T-cell (primary cell): ENCODE measurements around the gene ZCCHC13. TPM values are rescaled to one million over a fixed set of nuclear protein-coding genes. Genes with fewer than 3 reads are reported as not detected.
"Not testable (repeated sequence)": the region's sequence is repeated elsewhere in the genome, so short reads cannot be mapped to it uniquely, and the experiment has no call there.

Experiments used
- ATAC-seq, 4 experiments: fragments of 200-7000 bp in 3 of 4; fragments of 150-1000 bp in 1 of 4; cut with Tn5 transposase; replicated peaks in 1 of 4; 1 replicate in 3 of 4; 2 replicates in 1 of 4; pipeline ENCODE4 v1.10.0; 2021; ENCODE audit warnings: moderate library complexity in 3 of 4, mild to moderate bottlenecking in 2 of 4, moderate number of reproducible peaks in 1 of 4
- CTCF ChIA-PET, 2 donors: fragments of 300-600 bp; sonication (Branson Sonifier 250); formaldehyde crosslinking; loops; one replicate each; lab custom pipeline; 2022; ENCODE audit warnings: antibody characterized with exemption in 2 of 2; lab: Charles Lee
- POLR2A ChIA-PET, 2 donors: fragments of 300-600 bp; sonication (Branson Sonifier 250); formaldehyde crosslinking; loops; one replicate each; lab custom pipeline; 2022; ENCODE audit warnings: antibody characterized with exemption in 2 of 2; lab: Charles Lee
- DNase-seq, 35 experiments: peaks; one replicate each; pipeline versions ENCODE4 v3.0.0 to v3.0.0-alpha.2; 2013 to 2023
- H3K27ac ChIP-seq: one replicate; pipeline ENCODE4 v1.5.1; 2013; ENCODE audit warnings: low read length
- H3K27me3 ChIP-seq, 2 experiments: replicated peaks in 1 of 2; 1 replicate in 1 of 2; 2 replicates in 1 of 2; pipeline versions ENCODE4 v1.6.1 to v1.7.0; 2013; ENCODE audit warnings: low read length in 1 of 2, mixed read lengths in 1 of 2; ENCODE audit not compliant: control insufficient read depth in 2 of 2, insufficient read depth in 2 of 2; ENCODE audit errors: extremely low read depth in 1 of 2
- H3K36me3 ChIP-seq, 2 donors: 1 replicate in 1 of 2; 2 replicates in 1 of 2; pipeline versions ENCODE4 v1.6.1 to v1.7.0; 2013; ENCODE audit warnings: low read length in 1 of 2; ENCODE audit not compliant: control insufficient read depth in 2 of 2, insufficient read depth in 1 of 2; ENCODE audit errors: extremely low read depth in 1 of 2
- H3K4me1 ChIP-seq, 2 experiments: 1 replicate in 1 of 2; 2 replicates in 1 of 2; pipeline versions ENCODE4 v1.6.1 to v1.7.0; 2013; ENCODE audit warnings: low read length in 2 of 2, mixed read lengths in 1 of 2; ENCODE audit not compliant: insufficient read depth in 2 of 2, control insufficient read depth in 1 of 2; ENCODE audit errors: extremely low read depth in 1 of 2
- H3K4me3 ChIP-seq, 2 donors: 1 replicate in 1 of 2; 2 replicates in 1 of 2; pipeline versions ENCODE4 v1.5.1 to v1.7.0; 2013; ENCODE audit warnings: mild to moderate bottlenecking in 2 of 2, low read length in 1 of 2, moderate library complexity in 1 of 2; ENCODE audit not compliant: control insufficient read depth in 1 of 2; ENCODE audit errors: extremely low read depth in 1 of 2
- H3K9me3 ChIP-seq: 2 replicates; pipeline ENCODE4 v1.7.0; 2013
- H3K27ac Mint-ChIP-seq, 2 donors: one replicate each; pipeline ENCODE4 v1.8.0; 2020 to 2021; ENCODE audit warnings: mild to moderate bottlenecking in 2 of 2, mixed read lengths in 2 of 2
- H3K27me3 Mint-ChIP-seq, 2 donors: one replicate each; pipeline ENCODE4 v1.8.0; 2021 to 2022; ENCODE audit warnings: mixed read lengths in 2 of 2
- H3K36me3 Mint-ChIP-seq: one replicate; pipeline ENCODE4 v1.8.0; 2021; ENCODE audit warnings: mixed read lengths
- H3K4me1 Mint-ChIP-seq, 3 donors: one replicate each; pipeline ENCODE4 v1.8.0; 2020 to 2022; ENCODE audit warnings: mixed read lengths in 3 of 3, mild to moderate bottlenecking in 1 of 3
- H3K4me3 Mint-ChIP-seq, 3 donors: one replicate each; pipeline ENCODE4 v1.8.0; 2020 to 2022; ENCODE audit warnings: mild to moderate bottlenecking in 3 of 3, mixed read lengths in 3 of 3, moderate library complexity in 3 of 3
- H3K9me3 Mint-ChIP-seq, 3 donors: one replicate each; pipeline ENCODE4 v1.8.0; 2020 to 2022; ENCODE audit warnings: mixed read lengths in 3 of 3
- WGBS: methylation state at CpG from one replicate; pipeline ENCODE4 v1.1.5; 2013; ENCODE audit warnings: missing lambda C conversion rate; ENCODE audit not compliant: insufficient coverage; 5-methylcytosine and 5-hydroxymethylcytosine counted together
- total RNA-seq, 35 experiments: library from RNA in 6 of 35; stranded (reverse) in 6 of 35; fragments of 120-200 nt in 1 of 35; gene quantifications; one replicate each; pipeline versions ENCODE4 v1.2.1 to v1.2.4 and lab custom pipeline; 2013 to 2026

ZCCHC13 gene
- total RNA-seq, 5 donors from 2014 or later (not counting 1 experiment from before 2014, with no cell fraction given), result not detected

- Histone ChIP-seq H3K36me3 (no peaks in the 10 kb centered on the region), H3K27me3 (no peaks in the 10 kb centered on the region), H3K27ac (no peak overlapping the region), H3K4me1 (no peaks in the 10 kb centered on the region), H3K9me3 (no peaks in the 10 kb centered on the region), H3K4me3 (no peak overlapping the region)
- Mint-ChIP-seq H3K27ac (no peak overlapping the region), H3K4me3 (no peak overlapping the region), H3K4me1 (peaks cover under 1 to 2% (median under 1%) of the 10 kb centered on the region in 3 donors), H3K27me3 (peaks cover 8 to 30% of the 10 kb centered on the region in 2 donors), H3K36me3 (no peaks in the 10 kb centered on the region), H3K9me3 (peaks cover 0 to 4% (median 0%) of the 10 kb centered on the region in 3 donors)
- ATAC-seq (no peak), DNase-seq (no peak)
- POLR2A ChIA-PET, result no interaction called here
- CTCF ChIA-PET, result no interaction called here
These were observed 34.9 kb downstream of the ZCCHC13 start for GRCh38 chrX:74338852-74339251.

- H3K27ac Mint-ChIP-seq, result no peak overlapping the region
- Histone ChIP-seq H3K9me3 (no peaks in the 10 kb centered on the region), H3K27me3 (no peaks in the 10 kb centered on the region), H3K4me3 (no peak overlapping the region), H3K4me1 (no peaks in the 10 kb centered on the region), H3K27ac (no peak overlapping the region), H3K36me3 (no peaks in the 10 kb centered on the region)
- ChIA-PET POLR2A (no interaction called here), CTCF (no interaction called here)
- peaks cover 0 to 4% (median 0%) of the 10 kb centered on the region in 3 donors for H3K9me3 Mint-ChIP-seq
- peaks cover 9 to 32% of the 10 kb centered on the region in 2 donors for H3K27me3 Mint-ChIP-seq
- H3K36me3 Mint-ChIP-seq, result no peaks in the 10 kb centered on the region
- ATAC-seq (no peak), DNase-seq (no peak)
- H3K4me3 Mint-ChIP-seq, result no peak overlapping the region
- H3K4me1 Mint-ChIP-seq, result peaks cover 1 to 6% (median 2%) of the 10 kb centered on the region in 3 donors
These were observed 36.1 kb downstream of the ZCCHC13 start for GRCh38 chrX:74340051-74340450.

- H3K9me3 ChIP-seq, POLR2A ChIA-PET, H3K36me3 ChIP-seq, H3K4me3 Mint-ChIP-seq, DNase-seq, H3K4me1 Mint-ChIP-seq, H3K9me3 Mint-ChIP-seq, H3K27ac Mint-ChIP-seq, H3K27ac ChIP-seq, H3K36me3 Mint-ChIP-seq, H3K4me3 ChIP-seq, H3K27me3 ChIP-seq, H3K4me1 ChIP-seq, ATAC-seq, CTCF ChIA-PET: not testable (repeated sequence)
- no CpG with 5 or more reads among the region's 5 CpGs for WGBS
- H3K27me3 Mint-ChIP-seq, result peaks cover 9 to 28% of the 10 kb centered on the region in 2 donors
These were observed 38.2 kb downstream of the ZCCHC13 start for GRCh38 chrX:74342211-74342610.

GRCh38 chrX:74343343-74344279, 39.6 kb downstream of the ZCCHC13 start:
- Histone ChIP-seq H3K36me3 (no peaks in the 10 kb centered on the region), H3K9me3 (no peaks in the 10 kb centered on the region), H3K4me1 (no peaks in the 10 kb centered on the region), H3K27ac (no peak overlapping the region), H3K4me3 (no peak overlapping the region), H3K27me3 (no peaks in the 10 kb centered on the region)
- Mint-ChIP-seq H3K27me3 (peaks cover 9 to 35% of the 10 kb centered on the region in 2 donors), H3K36me3 (no peaks in the 10 kb centered on the region), H3K4me3 (no peak overlapping the region), H3K4me1 (peaks cover 1 to 6% (median 2%) of the 10 kb centered on the region in 3 donors), H3K27ac (no peak overlapping the region), H3K9me3 (peaks cover 0 to 4% (median 0%) of the 10 kb centered on the region in 3 donors)
- ChIA-PET POLR2A (no interaction called here), CTCF (interaction anchor here (0.6 to 1.8 kb wide), 8 partner anchors 8 to 1236 kb away, joined by 3 to 9 read pairs (median 4); no protein-coding TSS in a partner anchor)
- ATAC-seq (peak; percentile 33 to 65 (median 52)), DNase-seq (peak in 25 of 35 experiments; percentile 1 to 68 (median 20))
- WGBS, result no CpG with 5 or more reads among the region's 3 CpGs

- Histone ChIP-seq H3K27me3 (no peaks in the 10 kb centered on the region), H3K27ac (no peak overlapping the region), H3K9me3 (no peaks in the 10 kb centered on the region), H3K4me3 (no peak overlapping the region), H3K36me3 (no peaks in the 10 kb centered on the region), H3K4me1 (no peaks in the 10 kb centered on the region)
- Mint-ChIP-seq H3K27ac (no peak overlapping the region), H3K4me1 (peaks cover 1 to 6% (median 2%) of the 10 kb centered on the region in 3 donors), H3K4me3 (no peak overlapping the region), H3K27me3 (peaks cover 9 to 30% of the 10 kb centered on the region in 2 donors), H3K36me3 (no peaks in the 10 kb centered on the region), H3K9me3 (no peaks in the 10 kb centered on the region)
- DNase-seq, result no peak
- POLR2A ChIA-PET, result no interaction called here
- CTCF ChIA-PET, result interaction anchor here (0.6 to 1.8 kb wide), 9 partner anchors 9 to 1236 kb away, joined by 3 to 9 read pairs (median 4); no protein-coding TSS in a partner anchor
- 17% methylated on average over 1 of the region's 4 CpGs for WGBS
- no peak for ATAC-seq
These were observed 40.3 kb downstream of the ZCCHC13 start for GRCh38 chrX:74344280-74344622.

GRCh38 chrX:74346088-74346487, 42.1 kb downstream of the ZCCHC13 start:
- no peak for DNase-seq
- Histone ChIP-seq H3K36me3 (no peaks in the 10 kb centered on the region), H3K4me1 (no peaks in the 10 kb centered on the region), H3K9me3 (no peaks in the 10 kb centered on the region), H3K27ac (no peak overlapping the region), H3K27me3 (no peaks in the 10 kb centered on the region), H3K4me3 (no peak overlapping the region)
- H3K4me1 Mint-ChIP-seq, result peaks cover 2 to 6% (median 3%) of the 10 kb centered on the region in 3 donors
- no peaks in the 10 kb centered on the region for H3K9me3 Mint-ChIP-seq
- WGBS, result no CpG with 5 or more reads among the region's 2 CpGs
- H3K27ac Mint-ChIP-seq, result no peak overlapping the region
- no peak overlapping the region for H3K4me3 Mint-ChIP-seq
- H3K36me3 Mint-ChIP-seq, result no peaks in the 10 kb centered on the region
- ATAC-seq, result no peak
- ChIA-PET CTCF (no interaction called here), POLR2A (no interaction called here)
- H3K27me3 Mint-ChIP-seq, result peaks cover 5 to 20% of the 10 kb centered on the region in 2 donors
